Measurements from ENCODE around the gene PRR7. TPM values are rescaled to one million over a fixed set of nuclear protein-coding genes. Genes with fewer than 3 reads are reported as not detected.
"Not testable (repeated sequence)": the region's sequence is repeated elsewhere in the genome, so short reads cannot be mapped to it uniquely, and the experiment has no call there.

PRR7 gene
- total and polyA plus RNA-seq, 2 of the 4 experiments (the other 2 are of a cell fraction) = 1.1 to 10.1 TPM

- H2BK15ac ChIP-seq (ENCODE audit: low read depth, low read length); H4K5ac ChIP-seq (ENCODE audit: low read depth, low read length); H3K14ac ChIP-seq (replicated peaks; ENCODE audit: low read depth, low read length); H3K27ac ChIP-seq (ENCODE audit: insufficient read depth, low read length); POLR2A ChIA-PET (ENCODE audit: unreplicated experiment); H3K9me3 ChIP-seq (ENCODE audit: control insufficient read depth, insufficient read depth, low read length); BruUV-seq (replicated peaks); H2AFZ ChIP-seq (replicated peaks; ENCODE audit: low read length, poor library complexity); H3K4me2 ChIP-seq (ENCODE audit: low read depth, low read length); H2BK5ac ChIP-seq (ENCODE audit: low read depth, low read length, poor library complexity, severe bottlenecking); H2BK120ac ChIP-seq (ENCODE audit: low read depth, low read length); DNase-seq; ATAC-seq (ENCODE audit: low read depth); H2AK9ac ChIP-seq (replicated peaks; ENCODE audit: low read depth, low read length, poor library complexity); H3K4me3 ChIP-seq (ENCODE audit: insufficient read depth, low read depth, low read length); H3K4me1 ChIP-seq (ENCODE audit: control insufficient read depth, insufficient read depth, low read length); H3K56ac ChIP-seq (ENCODE audit: extremely low read depth, insufficient read depth, low read length); H3K36me3 ChIP-seq (ENCODE audit: control insufficient read depth, insufficient read depth, low read length); H4K91ac ChIP-seq (ENCODE audit: insufficient read depth, low read depth, low read length); H4K8ac ChIP-seq (ENCODE audit: low read depth in 2 of 2, low read length in 2 of 2); H3K23ac ChIP-seq (ENCODE audit: low read depth, low read length); in situ Hi-C loops (cut with MboI; ENCODE audit: low sequenced_read_pairs); H2AK5ac ChIP-seq (ENCODE audit: low read depth, low read length); dilution Hi-C loops (cut with HindIII; ENCODE audit: low sequenced_read_pairs, unreplicated experiment); H3K27me3 ChIP-seq (ENCODE audit: control insufficient read depth, insufficient read depth, low read length); H2BK20ac ChIP-seq (ENCODE audit: low read depth, low read length); H3K79me1 ChIP-seq (ENCODE audit: low read depth in 1 of 2, low read length in 2 of 2); H3K18ac ChIP-seq (ENCODE audit: low read depth, low read length); intact Hi-C loops (cut with micrococcal nuclease); H3K4ac ChIP-seq (ENCODE audit: low read depth, low read length); H3K9ac ChIP-seq (ENCODE audit: low read depth, low read length); H4K20me1 ChIP-seq (ENCODE audit: insufficient read depth, low read length); H3K9me1 ChIP-seq (ENCODE audit: insufficient read depth, low read length): not testable (repeated sequence)
- 60% methylated on average over 1 of the region's 6 CpGs; no CpG with 5 or more reads in 1 of the 2 experiments for WGBS, 2 experiments (ENCODE audit: extremely low coverage in 2 of 2, insufficient read length in 1 of 2)
- CTCF ChIA-PET = interaction anchor here (0.8 kb wide), 1 partner anchor 13 kb away, joined by 4 read pairs; no protein-coding TSS in a partner anchor
Observed at GRCh38 chr5:177417081-177417480, 29.5 kb upstream of the PRR7 start.

Measured in IMR-90 (cell line).